ENCODE data around the gene MTFR1L.

DNA sequence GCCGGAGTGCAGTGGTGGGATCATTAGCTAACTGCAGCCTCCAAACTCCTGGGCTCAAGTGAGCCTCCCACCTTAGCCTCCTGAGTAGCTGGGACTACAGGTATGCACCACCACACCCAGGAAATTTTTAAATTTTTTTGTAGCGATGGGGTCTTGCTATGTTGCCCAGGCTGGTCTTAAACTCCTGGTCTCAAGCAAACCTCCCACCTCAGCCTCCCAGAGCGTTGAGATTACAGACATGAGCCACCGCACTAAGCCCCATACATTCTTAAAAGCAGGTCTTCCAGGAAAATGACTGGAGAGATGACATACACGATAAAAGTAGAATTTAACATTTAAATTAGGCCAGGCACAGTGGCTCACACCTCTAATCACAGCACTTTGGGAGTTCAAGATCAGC is 13.4 kb downstream of the MTFR1L start:
- TF ChIP-seq CTCF (IDR thresholded peaks at IDR 0.05): no peak
- TF ChIP-seq ELF4 (CRISPR knock-in tag; IDR thresholded peaks at IDR 0.05; ENCODE audit: low read depth): no peak
- TF ChIP-seq, protein P1, sequence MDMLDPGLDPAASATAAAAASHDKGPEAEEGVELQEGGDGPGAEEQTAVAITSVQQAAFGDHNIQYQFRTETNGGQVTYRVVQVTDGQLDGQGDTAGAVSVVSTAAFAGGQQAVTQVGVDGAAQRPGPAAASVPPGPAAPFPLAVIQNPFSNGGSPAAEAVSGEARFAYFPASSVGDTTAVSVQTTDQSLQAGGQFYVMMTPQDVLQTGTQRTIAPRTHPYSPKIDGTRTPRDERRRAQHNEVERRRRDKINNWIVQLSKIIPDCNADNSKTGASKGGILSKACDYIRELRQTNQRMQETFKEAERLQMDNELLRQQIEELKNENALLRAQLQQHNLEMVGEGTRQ (CRISPR knock-in tag; IDR thresholded peaks at IDR 0.05): no peak
